PC-3 (cell line): Measurements from ENCODE around the gene ABTB2. TPM values are rescaled to one million over a fixed set of nuclear protein-coding genes. Genes with fewer than 3 reads are reported as not detected.

Experiments used
- ATAC-seq: fragments of 200-7000 bp; cut with Tn5 transposase; 2 replicates; pipeline ENCODE4 v1.9.1; 2020; ENCODE audit warnings: mild to moderate bottlenecking, moderate library complexity
- BruUV-seq: library from RNA; stranded (reverse); fragments of 400-500 nt; replicated peaks from 2 replicates; lab custom pipeline; 2021; lab: Mats Ljungman, UMichigan
- CTCF ChIA-PET: fragments of 300-600 bp; sonication (Branson Sonifier 250); formaldehyde crosslinking; loops from one replicate; lab custom pipeline; 2022; ENCODE audit warnings: antibody characterized with exemption; lab: Charles Lee
- POLR2A ChIA-PET: fragments of 300-600 bp; sonication (Branson Sonifier 250); formaldehyde crosslinking; loops from one replicate; lab custom pipeline; 2022; ENCODE audit warnings: antibody characterized with exemption; ENCODE audit not compliant: unreplicated experiment; lab: Charles Lee
- DNase-seq: peaks from one replicate; pipeline ENCODE4 v3.0.0-alpha.2; 2015
- H2AFZ ChIP-seq: fragments of 300-600 bp; sonication (generic); 2 replicates; pipeline ENCODE4 v1.6.0; 2016; ENCODE audit warnings: antibody characterized with exemption, low read length
- H3F3A ChIP-seq: fragments of 300-600 bp; sonication (generic); one replicate; pipeline ENCODE4 v1.6.0; 2017; ENCODE audit warnings: antibody characterized with exemption, low read length, control low read depth, mild to moderate bottlenecking; ENCODE audit not compliant: unreplicated experiment
- H3K27ac ChIP-seq: fragments of 300-600 bp; sonication (generic); 2 replicates; pipeline ENCODE4 v1.5.1; 2016; ENCODE audit warnings: mild to moderate bottlenecking, low read length
- H3K27me3 ChIP-seq: fragments of 300-600 bp; sonication (generic); 2 replicates; pipeline ENCODE4 v1.6.1; 2016; ENCODE audit warnings: low read length, mixed read lengths
- H3K36me3 ChIP-seq: fragments of 300-600 bp; sonication (generic); 2 replicates; pipeline ENCODE4 v1.6.1; 2016; ENCODE audit warnings: low read depth, mixed run types, low read length, mixed read lengths
- H3K4me1 ChIP-seq: fragments of 300-600 bp; sonication (generic); 2 replicates; pipeline ENCODE4 v1.5.1; 2016; ENCODE audit warnings: low read length; ENCODE audit not compliant: insufficient read depth
- H3K4me2 ChIP-seq: fragments of 300-600 bp; sonication (generic); 2 replicates; pipeline ENCODE4 v1.6.0; 2016; ENCODE audit warnings: low read length
- H3K4me3 ChIP-seq: fragments of 300-600 bp; sonication (generic); 2 replicates; pipeline ENCODE4 v1.5.1; 2016; ENCODE audit warnings: mild to moderate bottlenecking, low read length, mixed read lengths
- H3K79me2 ChIP-seq: fragments of 300-600 bp; sonication (generic); 2 replicates; pipeline ENCODE4 v1.6.1; 2017; ENCODE audit warnings: low read length, mixed read lengths
- H3K9ac ChIP-seq: fragments of 300-600 bp; sonication (generic); 2 replicates; pipeline ENCODE4 v1.6.0; 2016; ENCODE audit warnings: mild to moderate bottlenecking, low read length
- H3K9me2 ChIP-seq: fragments of 300-600 bp; sonication (generic); replicated peaks from 2 replicates; pipeline ENCODE4 v1.6.1; 2016; ENCODE audit warnings: mixed run types, low read length, mixed read lengths
- H3K9me3 ChIP-seq: fragments of 300-600 bp; sonication (generic); 2 replicates; pipeline ENCODE4 v1.6.1; 2016; ENCODE audit warnings: low read length, mixed read lengths
- H4K20me1 ChIP-seq: fragments of 300-600 bp; sonication (generic); 2 replicates; pipeline ENCODE4 v1.6.1; 2016; ENCODE audit warnings: low read length, mixed read lengths
- EZH2 ChIP-seq: fragments of 300-600 bp; sonication (generic); IDR thresholded peaks from one replicate; pipeline ENCODE4 v1.6.1; 2017; ENCODE audit warnings: antibody characterized with exemption, mild to moderate bottlenecking, low read length; ENCODE audit not compliant: unreplicated experiment
- EZH2phosphoT487 ChIP-seq: fragments of 300-600 bp; sonication (generic); IDR thresholded peaks from 2 replicates; pipeline ENCODE4 v1.6.1; 2018; ENCODE audit warnings: mild to moderate bottlenecking, antibody characterized with exemption, low read length, borderline replicate concordance
- intact Hi-C: fragments of 100-400 bp; cut with micrococcal nuclease; formaldehyde crosslinking; loops from 2 replicates; pipeline ENCODE4 v1.9.0; 2023
- total RNA-seq: library from RNA; depleted of rRNA; stranded (reverse); fragments of >200 nt; gene quantifications from 2 replicates; pipeline ENCODE4 v1.2.3, GENCODE V29; 2014
- TF ChIP-seq, protein P1 (sequence below): fragments of 300-600 bp; sonication (generic); conservative IDR thresholded peaks from 2 replicates; pipeline ENCODE4 v1.5.1; 2017; ENCODE audit warnings: antibody characterized with exemption, low read depth, mild to moderate bottlenecking, low read length

Gene ABTB2
- total RNA-seq, 1 experiment from 2014 or later = 5.2 TPM

- H3K27ac ChIP-seq = no peak overlapping the region
- DNase-seq = no peak
- no peaks in the 10 kb centered on the region for H3K27me3 ChIP-seq
- TF ChIP-seq EZH2 (no peak), EZH2phosphoT487 (no peak)
- TF ChIP-seq, protein P1, sequence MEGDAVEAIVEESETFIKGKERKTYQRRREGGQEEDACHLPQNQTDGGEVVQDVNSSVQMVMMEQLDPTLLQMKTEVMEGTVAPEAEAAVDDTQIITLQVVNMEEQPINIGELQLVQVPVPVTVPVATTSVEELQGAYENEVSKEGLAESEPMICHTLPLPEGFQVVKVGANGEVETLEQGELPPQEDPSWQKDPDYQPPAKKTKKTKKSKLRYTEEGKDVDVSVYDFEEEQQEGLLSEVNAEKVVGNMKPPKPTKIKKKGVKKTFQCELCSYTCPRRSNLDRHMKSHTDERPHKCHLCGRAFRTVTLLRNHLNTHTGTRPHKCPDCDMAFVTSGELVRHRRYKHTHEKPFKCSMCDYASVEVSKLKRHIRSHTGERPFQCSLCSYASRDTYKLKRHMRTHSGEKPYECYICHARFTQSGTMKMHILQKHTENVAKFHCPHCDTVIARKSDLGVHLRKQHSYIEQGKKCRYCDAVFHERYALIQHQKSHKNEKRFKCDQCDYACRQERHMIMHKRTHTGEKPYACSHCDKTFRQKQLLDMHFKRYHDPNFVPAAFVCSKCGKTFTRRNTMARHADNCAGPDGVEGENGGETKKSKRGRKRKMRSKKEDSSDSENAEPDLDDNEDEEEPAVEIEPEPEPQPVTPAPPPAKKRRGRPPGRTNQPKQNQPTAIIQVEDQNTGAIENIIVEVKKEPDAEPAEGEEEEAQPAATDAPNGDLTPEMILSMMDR = no peak
- H3K9me2 ChIP-seq = no peaks in the 10 kb centered on the region
- no peaks in the 10 kb centered on the region for H4K20me1 ChIP-seq
- H3K4me2 ChIP-seq = no peak overlapping the region
- H3K4me1 ChIP-seq = peaks cover 16% of the 10 kb centered on the region
- H3K9me3 ChIP-seq = no peaks in the 10 kb centered on the region
- intact Hi-C loops = no loop called here
- no peak overlapping the region for H3K9ac ChIP-seq
- no peak for ATAC-seq
- no TSS peak for BruUV-seq
- no peak overlapping the region for H3K4me3 ChIP-seq
- CTCF ChIA-PET = no interaction called here
- no peak overlapping the region for H2AFZ ChIP-seq
- POLR2A ChIA-PET = no interaction called here
- no peaks in the 10 kb centered on the region for H3F3A ChIP-seq
- H3K79me2 ChIP-seq = no peaks in the 10 kb centered on the region
- H3K36me3 ChIP-seq = no peaks in the 10 kb centered on the region
Measured at GRCh38 chr11:34198523-34198922, 159.3 kb downstream of the ABTB2 start.

- CTCF ChIA-PET = interaction anchor here (0.6 kb wide), 1 partner anchor 46 kb away, joined by 6 read pairs; no protein-coding TSS in a partner anchor
- no peaks in the 10 kb centered on the region for H3K79me2 ChIP-seq
Measured at GRCh38 chr11:34197256-34197655, 160.6 kb downstream of the ABTB2 start.

More at GRCh38 chr11:34197256-34197655, 160.6 kb downstream of the ABTB2 start:
- Histone ChIP-seq H3F3A (no peaks in the 10 kb centered on the region), H3K9me3 (no peaks in the 10 kb centered on the region), H3K4me3 (no peak overlapping the region), H3K36me3 (no peaks in the 10 kb centered on the region), H3K4me1 (peaks cover 28% of the 10 kb centered on the region), H3K9ac (no peak overlapping the region), H3K4me2 (no peak overlapping the region), H3K9me2 (no peaks in the 10 kb centered on the region), H3K27me3 (no peaks in the 10 kb centered on the region), H3K27ac (no peak overlapping the region), H2AFZ (no peak overlapping the region), H4K20me1 (no peaks in the 10 kb centered on the region)
- DNase-seq (no peak), ATAC-seq (no peak)
- intact Hi-C loops = no loop called here
- POLR2A ChIA-PET = no interaction called here
- BruUV-seq = no TSS peak
- no peak for TF ChIP-seq EZH2phosphoT487
- TF ChIP-seq, protein P1 = no peak
- TF ChIP-seq EZH2 = no peak
